Measurements from ENCODE around the gene RNF208.

Gene RNF208

GRCh38 chr9:137218754-137219271, 3.2 kb downstream of the RNF208 start (continued):
- TF ChIP-seq ZNF112 (tag by site-specific recombination; IDR thresholded peaks at IDR 0.05) (no peak), HIC1 (tag by site-specific recombination; IDR thresholded peaks at IDR 0.05) (peak; percentile 71), ZNF146 (tag by site-specific recombination; IDR thresholded peaks at IDR 0.05) (no peak), ZNF114 (tag by site-specific recombination; IDR thresholded peaks at IDR 0.05) (no peak)

GRCh38 chr9:137218212-137218753, 3.8 kb downstream of the RNF208 start:
- H3K27ac ChIP-seq (ENCODE audit: extremely low read depth, low read depth, low read length): no peak overlapping the region
- ChIA-PET POLR2A (interaction anchor here (0.6 to 17.2 kb wide), 6 partner anchors 10 to 132 kb away, joined by 3 to 304 read pairs (median 6); partner anchors contain the start of genes MAN1B1, NDOR1, TMEM203 and TPRN), CTCF (interaction anchor here (0.8 to 1.1 kb wide), 3 partner anchors 9 to 189 kb away, joined by 3 to 4 read pairs (median 4); partner anchors contain the start of gene RNF224)
- H3K9me3 ChIP-seq (ENCODE audit: control insufficient read depth, insufficient read depth, low read depth, low read length): no peaks in the 10 kb centered on the region
- no peak overlapping the region for H3K4me3 ChIP-seq (ENCODE audit: low read depth, low read length)
- TF ChIP-seq ZNF239 (tag by site-specific recombination; IDR thresholded peaks at IDR 0.05): no peak
- no peak for TF ChIP-seq TCF7L2 (IDR thresholded peaks at IDR 0.05; ENCODE audit: borderline replicate concordance, low read depth, low read length)
- no peak for TF ChIP-seq TRIM28 (IDR thresholded peaks at IDR 0.05; ENCODE audit: borderline replicate concordance, low read length)
- TF ChIP-seq ZNF571 (tag by site-specific recombination; IDR thresholded peaks at IDR 0.05): no peak
- no peak for TF ChIP-seq KLF1 (tag by site-specific recombination; IDR thresholded peaks at IDR 0.05)
- no peak for TF ChIP-seq ZNF561 (tag by site-specific recombination; IDR thresholded peaks at IDR 0.05; ENCODE audit: borderline replicate concordance)
- no peak for TF ChIP-seq ZNF529 (tag by site-specific recombination; IDR thresholded peaks at IDR 0.05; ENCODE audit: insufficient replicate concordance)
- no peak for TF ChIP-seq SCRT1 (tag by site-specific recombination; IDR thresholded peaks at IDR 0.05; ENCODE audit: borderline replicate concordance)
- no peak for TF ChIP-seq ZNF513 (tag by site-specific recombination; IDR thresholded peaks at IDR 0.05)
- TF ChIP-seq WT1 (tag by site-specific recombination; IDR thresholded peaks at IDR 0.05): no peak
- no peak for TF ChIP-seq ZNF558 (tag by site-specific recombination; IDR thresholded peaks at IDR 0.05)
- no peak for TF ChIP-seq ZNF202 (tag by site-specific recombination; IDR thresholded peaks at IDR 0.05; ENCODE audit: borderline replicate concordance)
- no peak for TF ChIP-seq ZNF274 (IDR thresholded peaks at IDR 0.05; ENCODE audit: low read length)
- TF ChIP-seq ZNF274 (tag by site-specific recombination; IDR thresholded peaks at IDR 0.05; ENCODE audit: borderline replicate concordance): no peak
- TF ChIP-seq ZNF133 (tag by site-specific recombination; IDR thresholded peaks at IDR 0.05): no peak
- no peak for TF ChIP-seq ZXDB (tag by site-specific recombination; IDR thresholded peaks at IDR 0.05)
- TF ChIP-seq ZNF121 (tag by site-specific recombination; IDR thresholded peaks at IDR 0.05): no peak
- no peak for TF ChIP-seq ZNF184 (tag by site-specific recombination; IDR thresholded peaks at IDR 0.05)
- no peak for TF ChIP-seq ZNF677 (tag by site-specific recombination; IDR thresholded peaks at IDR 0.05)
- no peak for TF ChIP-seq ZBTB7A (tag by site-specific recombination; IDR thresholded peaks at IDR 0.05; ENCODE audit: low read depth)
- peaks cover 4% of the 10 kb centered on the region for H3K4me1 ChIP-seq (ENCODE audit: control insufficient read depth, insufficient read depth, low read length)
- H3K36me3 ChIP-seq (ENCODE audit: control insufficient read depth in 2 of 2, insufficient read depth in 1 of 2, low read length in 2 of 2): peaks cover 0 to 62% of the 10 kb centered on the region in 2 experiments; a peak in 1 of 3 replicates

Measured in HEK293 (cell line).